DMS79 (cell line): ENCODE measurements around the gene CLIP4.

ENCODE experiments used
- DNase-seq: peaks from one replicate; lab custom pipeline; 2025; lab: John Stamatoyannopoulos, UW

Gene CLIP4

DNA sequence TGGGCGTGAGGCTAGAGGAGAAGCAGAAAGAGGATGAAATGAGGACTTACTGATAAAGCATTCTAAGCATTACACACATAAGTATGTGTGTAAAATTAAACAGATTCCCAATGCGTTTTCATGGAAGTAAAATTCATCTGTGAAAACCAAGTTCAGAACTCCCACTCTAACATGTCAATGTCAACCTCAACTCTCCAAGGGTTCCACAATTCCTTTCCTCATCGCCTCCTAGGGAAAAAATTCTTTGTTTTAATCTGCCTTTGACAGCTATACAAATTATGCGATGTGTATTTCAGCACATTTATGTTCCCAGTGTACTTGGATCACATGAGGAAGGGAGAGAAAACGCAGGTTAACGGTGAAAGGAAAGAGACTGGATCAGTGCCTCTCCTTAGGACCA lies 76.6 kb downstream of the CLIP4 start:
- no peak for DNase-seq

DNA sequence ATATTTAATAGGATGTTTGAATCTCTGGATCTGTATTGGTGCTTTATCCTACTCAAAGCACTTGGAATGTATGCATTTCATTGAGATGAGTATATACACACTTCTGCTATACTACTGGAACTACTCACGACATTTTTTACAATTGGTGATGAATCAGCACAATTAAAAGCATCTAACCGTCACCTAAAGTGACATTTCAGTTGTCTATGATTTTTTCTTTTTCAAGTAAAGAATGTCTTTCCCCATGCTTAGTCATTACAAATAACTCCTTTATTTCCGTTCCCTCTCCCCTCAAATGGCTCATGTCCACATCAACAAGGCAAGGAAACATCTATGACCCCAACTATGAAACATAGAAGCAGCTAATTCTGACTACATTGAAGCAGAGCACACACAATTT lies 77.3 kb downstream of the CLIP4 start:
- DNase-seq, result no peak

DNA sequence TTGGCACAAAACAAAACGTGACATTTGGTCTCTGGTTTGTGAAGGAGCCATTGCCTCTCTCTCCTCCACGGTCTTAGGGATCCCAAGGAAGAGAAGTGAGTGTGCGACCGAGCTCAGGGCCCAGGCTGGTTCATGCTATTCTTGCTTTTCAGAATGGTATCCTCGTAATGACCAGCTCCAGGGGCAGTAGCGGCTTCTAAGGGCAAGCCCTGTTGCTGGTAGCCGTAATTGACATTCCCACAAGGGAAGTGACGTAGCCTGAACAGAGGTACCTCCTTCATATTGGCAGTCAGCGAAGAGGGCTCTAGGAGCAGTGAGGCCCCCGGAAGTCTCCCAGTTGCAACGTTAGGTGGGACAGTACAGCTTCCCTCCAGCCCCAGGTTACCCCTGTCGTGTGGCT lies 77.9 kb downstream of the CLIP4 start:
- DNase-seq, result no peak

DNA sequence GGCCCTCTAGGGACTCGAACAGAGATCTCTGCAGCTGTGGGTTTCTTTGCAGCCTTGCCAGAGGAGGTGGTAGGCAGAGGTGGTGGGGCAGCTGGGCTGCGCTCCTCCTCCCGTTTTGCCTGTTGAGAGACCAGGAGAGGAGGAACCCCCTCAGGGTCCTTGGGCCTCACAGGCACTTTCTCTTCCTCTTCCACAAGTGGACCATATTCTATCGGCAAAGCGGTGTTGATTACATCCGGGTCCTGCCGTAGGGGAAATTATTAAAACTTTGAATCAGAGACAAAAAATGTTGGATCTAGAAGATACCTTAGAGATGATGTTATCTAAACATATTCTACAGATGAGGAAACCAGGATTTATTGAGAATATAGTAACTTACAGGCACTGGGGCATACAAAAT lies 78.5 kb downstream of the CLIP4 start:
- DNase-seq, result no peak

DNA sequence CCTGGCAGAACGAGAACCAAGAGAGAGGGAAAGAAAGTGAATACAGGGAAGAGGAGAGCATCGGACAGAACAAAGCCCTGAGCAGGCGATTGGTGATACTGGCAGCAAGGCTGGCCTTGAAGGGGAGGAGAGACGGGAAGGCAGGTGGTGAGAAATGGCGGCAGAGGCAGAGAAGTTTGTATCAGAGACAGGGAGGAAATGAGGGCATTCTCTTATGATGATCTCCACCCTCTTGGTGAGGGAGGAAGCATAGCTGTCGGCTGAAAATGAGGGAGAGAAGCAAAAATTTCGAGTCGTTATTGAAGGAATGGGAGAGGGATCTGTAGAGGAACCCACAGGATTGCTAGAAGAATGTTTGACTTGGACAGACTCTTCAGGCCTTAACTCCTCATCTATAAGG lies 80.6 kb downstream of the CLIP4 start:
- no peak for DNase-seq

DNA sequence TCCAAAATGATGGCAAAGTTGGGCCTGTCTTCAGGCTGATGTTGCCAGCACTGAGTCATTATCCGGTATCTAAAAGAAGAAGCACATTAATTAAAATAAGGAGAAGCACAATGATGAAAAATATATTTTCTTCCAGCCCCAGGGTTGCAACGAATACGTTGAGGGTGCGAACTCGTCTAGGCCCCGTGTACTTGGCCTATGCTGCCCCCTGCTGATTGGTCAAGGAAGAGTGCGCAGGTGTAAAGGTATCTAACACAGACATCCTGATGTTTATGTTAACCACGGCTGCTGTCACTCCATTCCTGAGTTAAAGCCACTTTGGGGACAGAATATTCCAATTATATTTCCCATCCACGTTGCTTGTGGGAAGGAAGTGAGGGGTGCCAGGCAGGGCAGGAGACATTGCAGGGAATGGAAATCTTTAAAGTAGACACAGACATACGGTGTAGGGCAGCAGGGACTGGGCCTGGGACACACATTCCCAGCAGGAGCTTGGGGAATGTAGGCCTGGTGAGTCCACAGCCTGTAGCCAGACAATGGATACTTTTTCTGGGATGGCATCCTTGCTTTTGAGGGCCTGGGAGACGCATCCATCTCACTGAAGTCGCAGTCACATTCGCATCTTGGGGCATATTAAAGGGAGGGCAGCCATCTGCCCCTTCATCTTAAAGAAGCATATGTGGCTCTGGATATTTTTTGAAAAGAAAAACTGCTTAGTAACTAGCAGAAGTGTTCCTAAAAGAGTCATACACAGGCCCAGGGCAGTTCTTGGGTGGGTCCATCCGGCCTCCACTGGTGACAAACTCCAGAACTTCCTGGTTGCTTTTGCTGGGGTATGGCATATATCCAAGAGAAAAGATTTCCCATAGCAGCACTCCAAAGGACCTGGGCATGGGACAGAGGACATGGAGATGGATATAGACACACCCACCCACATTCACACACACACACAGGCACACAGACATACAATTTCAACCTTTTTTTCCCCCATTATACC lies 81.9 kb downstream of the CLIP4 start:
- peak; percentile 46 for DNase-seq

DNA sequence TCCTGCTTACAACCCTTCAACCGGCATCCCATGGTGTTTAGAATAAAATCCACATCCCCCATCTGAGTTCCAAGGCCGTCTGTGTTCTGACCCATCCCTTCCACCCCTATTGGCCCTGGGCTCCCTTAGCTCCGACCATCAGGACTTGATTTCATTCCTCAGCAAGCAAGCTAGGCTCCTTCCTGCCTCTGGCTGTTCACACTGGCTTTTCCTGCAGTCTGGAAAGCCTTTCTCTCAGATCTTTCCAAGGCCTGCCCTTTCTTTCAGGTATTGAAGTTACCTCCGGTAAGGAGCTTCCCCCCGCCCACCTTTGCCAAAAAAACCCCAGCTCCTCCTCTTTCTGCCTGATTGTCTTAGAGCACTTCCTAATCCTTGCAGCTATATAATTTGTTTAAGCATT lies 86.8 kb downstream of the CLIP4 start:
- no peak for DNase-seq

DNA sequence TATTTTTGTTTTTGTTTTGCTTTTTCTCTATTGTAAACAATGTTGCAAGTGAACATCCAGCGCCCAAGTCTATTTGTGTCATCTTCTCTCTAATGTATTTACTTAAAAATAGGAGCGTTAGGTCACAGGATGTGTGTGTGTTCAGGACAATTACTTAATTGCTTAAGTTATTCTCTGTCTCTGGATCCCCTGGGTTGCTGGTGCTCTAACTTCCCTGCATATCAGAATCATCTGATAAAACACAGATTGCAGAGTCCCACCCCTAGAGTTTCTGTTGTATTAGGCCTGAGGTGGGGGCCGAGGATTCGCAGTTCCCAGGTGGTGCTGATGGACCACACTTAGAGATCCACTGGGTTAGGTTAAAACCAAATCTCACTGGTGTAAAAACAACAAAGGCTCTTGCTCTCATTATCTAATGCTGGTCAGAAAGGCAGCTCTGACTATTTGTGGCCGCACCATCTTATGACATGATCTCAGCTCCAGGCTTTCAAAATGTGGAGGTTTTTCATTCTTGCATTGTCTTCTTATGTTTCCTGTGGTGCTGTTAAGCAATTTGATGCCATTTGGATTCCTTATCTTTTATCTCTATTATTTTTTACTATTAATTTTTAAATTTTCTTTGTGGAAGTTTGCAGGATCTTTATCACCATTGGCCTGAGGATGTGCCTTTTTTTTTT lies 87.7 kb downstream of the CLIP4 start:
- no peak for DNase-seq

DNA sequence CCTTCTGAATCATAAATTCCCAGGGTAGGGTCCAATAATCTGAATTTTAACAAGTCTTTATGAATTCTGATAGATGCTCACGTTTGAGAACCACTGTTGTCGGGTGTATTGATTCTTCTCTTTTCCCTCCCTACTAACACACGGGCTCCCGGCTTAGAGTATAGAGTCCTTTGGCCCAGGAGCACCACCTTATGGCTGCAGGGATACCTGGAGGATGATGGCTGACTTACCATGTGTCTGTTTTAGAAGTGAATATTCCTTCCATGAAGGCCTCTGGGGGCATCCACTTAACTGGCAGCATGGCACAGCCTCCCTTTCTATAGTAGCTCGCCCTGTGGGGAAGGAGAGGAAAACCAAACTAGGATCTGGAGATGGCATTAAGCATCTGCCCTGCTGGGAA lies 91.7 kb downstream of the CLIP4 start:
- DNase-seq, result no peak

DNA sequence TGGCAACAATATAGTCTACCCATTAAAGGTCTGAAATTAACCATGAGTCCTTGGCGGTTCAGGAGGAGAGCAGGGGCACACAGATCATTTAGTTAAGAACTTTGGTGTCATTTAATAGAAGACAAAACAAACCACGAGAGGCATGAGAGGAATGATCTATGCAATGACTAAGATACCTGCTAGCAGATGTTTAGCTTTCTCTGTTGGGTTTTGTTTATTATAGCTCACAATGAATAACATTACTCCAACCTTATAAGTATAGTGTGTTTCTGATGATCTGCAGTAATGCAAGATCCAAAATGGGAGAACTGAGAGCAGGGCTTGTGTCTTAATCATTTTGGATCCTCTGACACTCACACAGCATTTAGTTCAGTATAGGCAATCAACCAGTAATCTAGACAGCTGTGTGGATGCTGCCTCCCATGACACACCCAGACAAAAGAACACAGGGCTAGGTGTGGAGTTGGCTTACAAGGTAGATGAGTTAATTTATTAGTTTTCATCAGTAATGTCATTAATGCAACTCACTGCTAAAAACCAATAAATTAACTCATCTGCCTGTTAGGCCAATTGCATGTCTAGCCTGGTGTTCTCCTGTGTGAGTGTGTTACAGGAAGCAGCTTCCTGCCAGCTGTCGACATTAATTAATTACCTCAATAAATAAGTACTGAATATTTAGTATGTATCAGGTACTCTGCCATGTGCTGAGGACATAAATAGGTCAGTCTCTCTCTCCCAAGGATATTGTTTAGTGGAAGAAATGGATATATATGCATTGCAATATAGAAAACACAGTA lies 92.3 kb downstream of the CLIP4 start:
- no peak for DNase-seq

DNA sequence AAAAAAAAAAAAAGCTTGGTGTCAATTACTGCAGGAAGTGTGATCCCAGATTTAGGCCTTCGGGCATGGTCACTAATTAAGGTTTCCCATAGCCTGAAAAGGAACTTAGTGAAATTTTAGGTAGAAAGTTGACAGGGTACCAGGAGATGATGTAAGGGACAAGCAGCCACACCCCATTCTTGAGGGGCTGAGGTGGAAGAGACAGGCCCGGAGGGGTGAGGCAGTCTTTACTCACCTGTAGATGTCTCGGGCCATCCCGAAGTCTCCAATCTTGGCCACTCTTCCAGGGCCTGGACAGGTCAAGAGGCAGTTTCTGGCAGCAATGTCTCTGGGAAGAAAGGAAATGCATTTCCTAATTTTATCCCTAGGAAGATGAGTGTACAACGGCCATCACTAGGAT lies 94.3 kb downstream of the CLIP4 start:
- DNase-seq, result no peak

DNA sequence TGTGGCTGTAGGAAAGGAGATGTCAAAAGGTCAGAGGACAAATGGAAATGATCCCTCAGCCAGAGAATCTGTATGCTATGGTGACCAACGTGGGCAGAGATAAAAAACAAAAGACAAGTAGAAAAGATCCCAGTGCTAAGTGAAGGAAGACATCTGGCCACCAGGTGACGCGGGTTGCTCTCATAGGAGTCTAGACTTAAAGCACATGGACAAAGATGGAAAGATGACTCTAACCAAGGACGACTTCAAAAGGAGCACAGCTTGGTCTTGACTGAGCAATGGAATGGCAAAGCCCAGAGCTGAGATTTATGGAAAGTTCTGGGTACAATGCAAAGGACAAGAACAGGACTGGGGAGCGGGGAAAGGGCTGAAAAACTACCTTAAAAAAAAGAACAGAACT lies 96.8 kb downstream of the CLIP4 start:
- no peak for DNase-seq

DNA sequence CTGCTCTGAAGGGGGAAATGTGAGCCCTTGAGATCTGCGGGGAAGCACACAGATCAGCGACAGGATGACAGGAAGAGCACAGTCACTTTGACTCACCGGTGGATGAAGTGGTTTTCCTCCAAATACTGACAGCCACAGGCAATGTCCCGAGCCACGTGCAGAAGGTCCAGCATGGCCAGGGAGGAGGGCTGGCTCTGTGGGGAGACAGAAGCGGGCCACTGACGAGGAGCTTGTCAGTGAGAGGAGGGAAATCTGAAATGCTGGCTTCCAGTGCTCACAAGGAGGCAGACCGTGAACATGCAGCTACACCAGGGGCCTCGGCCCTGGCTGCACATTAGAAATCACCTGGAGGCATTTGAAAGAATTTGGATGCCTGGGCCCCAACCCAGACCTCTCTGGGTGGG lies 98.7 kb downstream of the CLIP4 start:
- no peak for DNase-seq

DNA sequence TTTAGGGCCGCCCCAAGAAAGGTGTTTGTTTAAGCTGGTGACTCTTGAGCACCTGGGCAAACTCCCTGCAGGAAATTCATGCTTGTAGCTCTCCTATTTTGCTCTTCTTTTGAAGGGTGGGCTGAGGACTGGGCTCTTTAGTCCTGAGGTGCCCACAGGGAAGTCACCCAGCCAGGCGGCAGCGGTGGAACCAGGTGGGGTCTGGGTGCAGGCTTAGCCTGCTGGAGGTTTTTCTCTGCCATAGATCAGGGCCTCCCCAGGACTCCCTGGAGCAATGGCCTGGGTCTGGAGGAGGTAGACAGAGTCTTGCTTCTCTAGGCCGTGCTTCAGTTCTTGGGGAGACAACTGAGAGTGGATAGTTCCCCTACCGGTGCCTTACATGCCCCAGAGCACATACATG lies 99.9 kb downstream of the CLIP4 start:
- DNase-seq, result no peak

DNA sequence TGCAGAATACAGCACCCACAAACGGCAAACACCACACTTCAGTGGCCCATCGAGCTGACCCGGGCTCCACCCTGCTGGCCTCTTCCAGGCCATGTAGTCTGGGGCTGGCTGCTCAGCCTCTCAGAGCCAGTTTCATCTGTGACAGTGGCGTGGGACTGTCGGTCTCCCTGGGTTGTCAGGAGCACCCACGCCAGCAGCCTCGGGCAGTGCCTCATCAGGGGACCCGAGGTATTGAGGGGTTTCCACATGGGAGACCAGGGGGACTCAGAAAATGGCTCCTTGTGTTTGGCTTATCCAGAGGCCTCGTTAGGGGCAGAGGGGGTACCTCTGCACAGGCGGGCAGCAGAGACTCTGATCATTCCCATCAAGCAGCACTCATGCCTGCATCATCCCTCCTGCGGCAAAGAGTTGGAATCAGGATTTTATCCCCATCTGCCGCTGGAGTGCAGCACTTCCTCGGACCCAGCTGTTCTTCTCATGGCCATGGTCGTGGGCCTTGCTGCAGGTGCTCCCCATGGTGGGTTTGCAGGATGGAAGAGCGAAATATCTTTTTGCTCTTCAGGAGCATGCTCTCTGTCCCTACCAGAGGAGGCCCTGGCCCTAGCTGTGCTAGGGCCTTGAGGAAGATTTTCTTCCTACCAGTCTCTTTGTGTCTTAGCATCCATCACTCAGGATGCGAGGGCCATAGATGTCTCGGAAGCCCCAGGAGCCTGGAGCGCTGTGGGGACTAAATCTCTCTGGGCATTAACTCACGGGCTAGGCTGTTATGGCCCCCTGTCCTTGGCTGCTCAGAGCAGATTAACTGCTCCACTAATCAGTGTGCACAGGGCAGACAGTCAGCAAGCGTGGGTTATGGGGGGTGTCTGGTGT lies 100.8 kb downstream of the CLIP4 start:
- no peak for DNase-seq

DNA sequence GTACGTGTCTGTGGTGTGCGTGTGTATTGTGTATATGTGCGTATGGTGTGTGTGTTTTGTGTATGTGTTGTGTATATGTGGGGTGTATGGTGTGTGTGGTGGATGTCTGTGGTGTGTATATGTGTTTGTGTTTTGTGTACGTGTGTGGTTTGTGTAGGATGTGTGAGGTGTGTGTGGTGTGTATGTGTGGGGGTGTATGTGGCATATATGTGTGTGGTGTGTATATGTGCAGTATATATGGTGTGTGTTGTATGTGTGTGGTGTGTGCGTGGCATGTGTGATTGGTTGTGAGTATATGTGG lies 101.3 kb downstream of the CLIP4 start:
- no peak for DNase-seq

DNA sequence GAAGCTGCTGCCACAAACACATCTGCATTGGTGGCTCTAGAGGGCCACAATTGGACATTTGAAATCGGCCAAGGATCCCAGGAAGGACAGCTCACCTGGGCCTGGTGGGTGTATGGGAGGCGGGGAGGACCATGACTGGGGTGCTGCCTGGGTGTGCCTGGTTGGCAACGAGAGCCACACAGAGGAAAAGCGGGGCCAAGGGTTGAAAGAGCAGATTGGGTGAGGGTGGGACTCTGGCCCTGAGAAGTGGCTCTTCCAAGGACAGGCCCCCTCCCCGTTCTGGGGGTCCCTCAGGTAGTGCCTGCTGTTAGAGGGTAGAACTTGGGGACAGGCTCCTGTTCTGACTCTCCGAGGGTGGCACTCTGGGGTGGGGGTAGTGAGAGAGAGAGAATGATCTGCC lies 102.9 kb downstream of the CLIP4 start:
- DNase-seq, result no peak

DNA sequence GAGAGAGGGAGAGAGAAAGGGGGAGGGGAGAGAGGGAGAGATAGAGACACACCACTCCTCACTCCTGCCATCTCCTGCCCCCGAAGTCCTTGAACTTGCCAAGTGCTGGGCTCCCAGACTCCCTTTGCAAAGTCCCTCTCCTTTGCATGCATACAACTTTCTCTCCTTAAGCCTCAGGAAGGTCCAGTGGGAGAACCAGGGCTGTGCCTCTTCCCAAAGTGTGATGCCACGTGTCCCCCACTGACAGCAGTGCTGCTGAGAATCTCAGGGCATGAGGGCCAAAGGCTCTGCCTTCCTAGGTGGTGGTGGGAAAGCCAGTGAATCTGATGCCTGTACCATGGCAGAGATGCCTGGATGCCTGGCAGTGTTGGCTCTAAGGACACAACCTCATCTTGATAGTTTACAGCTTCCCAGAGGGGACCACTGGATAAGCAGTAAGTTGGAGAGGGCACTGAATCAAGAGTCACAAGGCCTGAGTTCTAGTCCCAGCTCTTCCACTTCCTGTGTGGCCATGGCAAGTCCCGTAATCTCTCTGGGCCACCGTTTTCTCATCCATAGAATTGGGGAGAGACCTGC lies 103.4 kb downstream of the CLIP4 start:
- no peak for DNase-seq

DNA sequence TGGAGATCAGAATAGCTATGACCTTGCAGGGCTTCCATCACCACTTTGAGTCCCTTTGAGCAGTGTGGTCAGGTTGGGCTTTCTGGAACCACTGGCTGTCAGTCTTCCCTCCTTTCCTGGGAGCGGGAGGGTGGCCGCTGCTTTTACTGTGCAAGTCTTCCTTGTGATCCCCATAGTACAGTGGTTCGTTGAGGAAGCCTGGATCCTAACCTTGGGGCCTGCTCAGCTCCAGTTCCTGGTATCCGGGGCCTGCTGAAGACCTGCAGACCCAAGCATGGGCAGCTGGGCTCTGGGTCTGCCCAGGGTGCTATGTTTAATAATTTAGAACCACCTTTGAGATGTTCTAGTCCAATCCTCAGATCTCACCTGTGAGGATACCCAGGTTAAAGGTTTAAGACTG lies 104.2 kb downstream of the CLIP4 start:
- DNase-seq, result no peak

DNA sequence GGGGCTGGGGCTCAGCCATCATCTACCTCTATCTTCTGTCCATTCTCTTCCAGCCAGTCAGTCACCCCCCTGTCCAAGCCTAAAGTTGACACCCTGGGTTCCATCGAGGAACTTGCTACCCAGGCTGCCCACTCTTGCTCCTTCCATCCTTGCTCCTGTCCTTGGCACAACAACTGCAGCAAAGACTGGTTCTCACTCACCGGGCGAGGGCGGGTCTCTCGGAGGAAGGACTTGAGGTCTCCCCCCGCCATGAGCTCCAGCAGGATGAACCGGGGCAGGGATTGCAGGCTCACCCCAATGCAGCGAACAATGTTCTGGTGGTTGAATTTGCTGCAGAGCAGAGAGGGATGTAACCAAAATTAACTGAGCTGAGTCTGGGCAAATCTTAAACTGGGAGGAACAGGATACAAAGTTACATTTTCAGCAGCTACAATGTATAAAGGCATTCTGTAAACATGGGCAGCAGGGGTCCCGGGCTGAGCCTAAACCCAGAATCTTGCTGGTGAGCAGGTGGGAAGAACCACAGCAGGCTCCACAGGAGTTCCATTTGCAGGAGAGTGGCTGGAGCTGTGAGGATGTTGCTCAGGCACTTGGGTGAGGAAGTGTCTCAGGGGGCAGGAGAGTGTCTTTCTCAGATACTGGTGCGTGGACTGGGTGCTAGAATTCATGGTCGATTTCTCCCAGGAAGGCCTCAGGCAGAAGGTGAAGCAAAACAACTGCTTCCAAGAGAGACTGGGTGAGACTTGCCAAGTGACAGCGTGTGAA lies 105.5 kb downstream of the CLIP4 start:
- no peak for DNase-seq
